HT1080 (cell line): ENCODE results near the gene PNKP. TPM values are rescaled to one million over a fixed set of nuclear protein-coding genes. Genes with fewer than 3 reads are reported as not detected.

Experiments used
- DNase-seq: peaks from one replicate; pipeline ENCODE4 v3.0.0-alpha.2; 2015; ENCODE audit warnings: low read depth
- polyA plus RNA-seq, 2 experiments: library from polyadenylated mRNA; depleted of rRNA; stranded (reverse); fragments of >200 nt; gene quantifications; 2 replicates each; pipeline ENCODE4 v1.2.3, GENCODE V29; 2015
- total RNA-seq: library from RNA; depleted of rRNA; stranded (reverse); fragments of >200 nt; shearing (Covaris generic); gene quantifications from 2 replicates; pipeline ENCODE4 v1.2.3, GENCODE V29; 2014; rRNA removed

PNKP gene
- 55.5 and 57.2 TPM in 2 replicates for total RNA-seq
- polyA plus RNA-seq (2015; cell fraction: cytosol; rRNA removed), result 33.4 and 35.3 TPM in 2 replicates
- polyA plus RNA-seq (2015; cell fraction: nucleus; rRNA removed), result 153 and 166 TPM in 2 replicates

DNA sequence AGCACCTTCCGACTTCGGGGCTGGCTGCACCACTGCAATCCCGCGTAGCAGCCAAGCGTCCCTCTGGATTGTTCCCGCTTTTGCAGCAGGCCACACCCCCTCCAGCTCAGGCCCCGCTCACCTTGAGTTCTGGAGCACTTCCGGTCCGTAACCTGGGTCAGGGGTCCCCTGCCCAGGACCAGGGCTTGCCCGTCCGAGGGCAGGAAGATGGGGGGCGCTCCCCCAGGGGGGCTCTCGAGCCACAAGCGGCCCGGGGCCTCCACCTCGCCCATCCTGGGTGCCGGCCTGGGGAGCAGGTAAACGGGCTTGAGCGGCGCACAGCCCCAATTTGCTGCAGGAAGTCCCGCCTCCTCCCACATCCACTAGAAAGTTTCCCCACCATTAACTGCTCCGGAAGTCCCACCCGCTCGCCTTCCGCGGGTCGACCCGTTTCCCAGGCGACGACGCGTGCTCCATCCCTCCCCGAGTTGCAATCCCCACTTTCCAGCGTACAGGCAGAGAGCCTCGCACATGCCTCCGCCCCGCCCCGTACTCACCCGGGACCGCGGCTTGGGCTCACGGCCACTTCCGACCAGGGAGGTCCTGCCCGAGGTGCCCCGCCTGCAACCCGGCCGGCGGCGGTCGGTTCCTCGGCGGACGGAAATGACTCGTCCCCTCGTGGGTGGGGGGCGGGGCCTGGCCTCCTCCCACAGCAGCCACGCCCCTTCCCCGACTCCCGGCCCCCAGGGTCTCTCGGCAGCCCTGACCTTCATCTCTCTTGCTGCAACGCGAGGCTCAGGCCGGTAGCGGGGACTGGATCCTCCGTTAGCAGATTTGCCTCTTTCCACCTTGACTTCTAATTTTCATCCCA lies at the start of gene PNKP:
Gene PNKP (minus strand): TSS at position 644 of the 850 bp plus-strand sequence. CDS start 372 bp downstream, at position 272.
- DNase-seq, result peak; percentile 94

DNA sequence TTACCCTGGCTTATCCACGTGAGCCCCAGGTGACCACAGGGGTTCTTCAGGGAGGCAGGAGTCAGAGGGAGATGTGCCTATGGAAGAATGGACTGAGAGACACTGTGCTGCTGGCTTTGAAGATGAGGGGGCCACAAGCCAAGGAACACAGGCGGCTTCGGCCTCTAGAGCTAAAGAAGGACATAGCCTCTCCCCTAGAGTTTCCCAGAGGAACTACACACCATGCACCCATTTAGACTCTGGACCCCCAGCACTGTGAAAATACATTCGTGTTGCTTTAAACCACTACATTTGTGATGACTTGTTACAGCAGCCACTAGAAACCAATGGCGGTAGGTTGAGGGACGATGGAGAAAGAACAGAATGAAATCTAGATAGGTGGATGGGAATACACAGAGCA lies 47.9 kb upstream of the PNKP start:
- DNase-seq, result no peak

DNA sequence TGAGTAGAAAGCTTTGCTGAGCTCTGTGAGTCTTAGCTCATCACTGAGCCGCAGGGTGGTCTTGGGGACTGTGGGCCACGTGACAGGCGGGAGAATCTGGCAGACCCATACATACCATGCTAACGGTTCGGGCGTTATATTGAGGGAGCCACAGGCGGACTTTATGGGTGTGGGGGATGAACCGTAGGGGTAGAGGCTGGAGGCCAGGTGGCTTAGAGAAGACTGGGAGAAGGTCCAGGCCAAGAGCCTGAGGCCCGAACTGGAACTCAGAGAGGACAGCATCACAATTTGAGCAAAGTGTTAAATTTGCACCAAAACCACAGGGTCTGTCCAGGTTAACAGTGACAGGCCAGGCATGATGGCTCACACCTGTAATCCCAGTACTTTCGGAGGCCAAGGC lies 46.3 kb upstream of the PNKP start:
- no peak for DNase-seq

DNA sequence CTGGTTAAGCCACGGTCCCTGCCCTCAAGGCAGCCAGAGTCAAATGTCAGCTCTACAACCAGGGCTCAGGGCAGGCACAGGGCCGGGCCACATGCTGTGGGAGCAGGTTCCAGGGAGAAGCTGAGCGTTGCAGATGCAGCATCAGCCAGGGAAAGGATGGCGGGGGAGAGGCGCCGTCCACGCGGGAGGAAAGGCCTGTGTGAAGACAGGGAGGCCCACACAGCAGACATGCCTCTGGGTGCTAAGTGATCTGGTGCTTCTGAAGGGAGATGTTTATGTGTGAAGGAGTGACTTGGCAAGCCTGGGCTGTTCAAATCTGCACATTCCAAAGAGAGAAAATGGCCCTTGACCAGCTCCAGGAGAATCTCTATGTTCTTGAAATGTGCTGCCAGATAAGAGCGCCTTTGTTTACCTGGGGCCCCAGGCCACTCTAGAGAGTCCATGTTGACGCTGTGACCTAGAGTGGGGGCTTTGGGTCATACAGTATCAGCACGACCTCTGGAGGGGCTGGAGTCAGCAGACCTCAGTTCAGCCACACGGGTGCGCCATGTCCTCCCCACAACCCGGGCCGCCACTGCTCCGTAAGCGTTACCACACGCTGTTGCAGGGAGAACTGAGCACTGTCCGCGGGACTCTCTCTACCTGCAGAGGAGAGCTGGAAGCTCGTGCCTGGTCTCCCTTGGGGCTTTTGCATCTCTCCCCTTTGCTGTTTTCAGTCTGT lies 45.7 kb upstream of the PNKP start:
- DNase-seq, result no peak

DNA sequence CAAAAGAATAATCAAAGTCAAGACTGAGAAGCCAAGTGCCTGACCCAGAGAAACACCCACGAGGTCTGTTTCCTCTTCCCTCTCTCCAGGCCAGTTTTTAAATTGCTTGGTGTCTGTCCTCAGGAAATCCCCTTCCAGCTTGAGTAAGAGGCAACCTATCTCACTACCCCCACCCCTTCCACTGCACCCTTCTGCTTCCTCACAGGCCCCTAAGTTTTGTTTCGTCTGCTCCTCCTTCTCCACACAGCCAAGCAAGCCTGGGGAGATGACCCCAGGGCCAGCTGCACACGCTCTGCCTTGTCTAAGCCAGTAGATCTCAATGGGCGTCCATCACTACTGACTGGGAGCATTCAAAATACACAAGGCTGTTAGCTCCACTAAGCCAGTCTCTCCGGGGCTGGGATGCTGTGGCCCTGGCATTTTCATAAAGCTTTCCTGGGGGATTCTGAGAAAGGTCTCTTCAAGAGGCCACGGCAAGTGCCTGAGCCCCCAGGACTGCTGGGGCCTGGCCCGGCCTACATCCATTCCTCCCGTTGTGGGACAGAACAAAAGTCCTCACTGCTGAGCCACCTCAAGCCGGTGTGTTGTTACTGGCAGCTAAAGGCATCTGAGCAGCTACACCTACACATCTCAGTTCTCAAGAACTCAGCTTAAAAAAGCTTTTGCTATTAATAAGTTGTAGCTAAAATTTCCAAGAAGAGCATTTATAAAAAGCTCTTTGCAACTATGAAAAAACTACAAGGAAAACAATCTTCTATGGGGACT lies 44.2 kb upstream of the PNKP start:
- DNase-seq, result no peak

DNA sequence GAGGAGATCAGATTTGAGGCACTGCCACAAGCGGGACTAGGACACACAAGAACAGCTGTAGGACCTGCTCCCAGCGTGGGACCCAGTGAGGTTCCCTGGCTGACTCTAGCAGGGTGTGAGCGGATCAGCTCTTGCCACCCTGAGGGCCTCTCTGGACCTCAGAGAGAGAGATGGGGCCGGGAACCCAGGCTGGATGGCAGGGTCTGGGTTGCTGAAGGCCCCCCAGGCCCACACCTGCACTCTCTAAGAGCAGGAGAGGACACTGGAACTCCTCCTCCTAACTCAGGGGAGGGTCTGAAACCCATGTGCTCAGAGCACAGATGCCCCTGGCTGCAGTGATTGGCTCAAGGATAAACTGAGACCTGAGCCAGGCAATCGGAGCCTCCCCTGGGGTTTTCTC lies 42.8 kb upstream of the PNKP start:
- DNase-seq, result no peak

DNA sequence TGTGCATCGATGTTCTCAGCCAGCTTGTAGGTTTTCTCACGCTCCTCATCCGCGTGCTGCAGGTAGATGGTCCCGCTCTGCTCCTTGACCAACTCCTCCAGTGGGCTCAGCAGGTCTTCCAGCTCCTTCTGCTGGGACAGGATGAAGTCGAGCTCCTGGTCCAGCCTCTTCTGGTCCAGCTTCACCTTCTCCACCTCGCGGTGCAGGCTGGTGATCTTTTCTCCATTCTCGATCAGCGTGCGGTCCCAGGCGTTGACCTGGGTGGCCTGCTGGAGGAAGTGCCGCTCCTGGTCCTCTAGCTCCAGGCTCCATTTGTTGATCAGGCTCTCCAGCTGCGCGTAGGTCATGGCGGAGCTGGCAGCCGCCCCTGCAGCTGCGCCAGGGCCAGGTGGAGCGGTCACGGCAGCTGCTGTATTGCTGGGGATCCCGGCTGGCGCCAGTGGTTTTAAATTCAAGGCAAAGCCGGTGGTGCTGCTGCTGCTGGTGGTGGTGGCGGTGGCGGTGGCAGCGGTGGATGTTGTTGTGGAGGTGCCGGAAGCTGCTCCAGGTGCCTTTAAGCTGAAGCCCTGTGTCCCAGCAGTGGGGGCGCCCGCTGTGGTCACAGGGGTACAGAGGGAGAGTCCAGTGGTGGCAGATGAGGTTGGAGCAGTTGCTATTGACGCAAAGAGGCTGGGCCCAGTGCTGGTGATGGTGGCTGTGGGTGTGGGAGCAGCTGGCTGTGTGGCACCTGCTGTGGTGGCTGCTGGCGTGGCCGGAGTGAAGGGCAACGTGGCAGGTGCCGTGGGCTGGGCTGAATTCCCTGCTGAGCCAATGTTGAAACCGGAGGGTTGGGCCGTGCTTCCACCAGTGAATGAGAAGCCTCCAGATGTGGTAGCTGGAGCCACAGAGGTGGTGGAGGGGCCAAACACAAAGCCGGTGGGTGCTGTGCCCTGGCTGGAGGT lies 41.4 kb upstream of the PNKP start:
- DNase-seq, result no peak

DNA sequence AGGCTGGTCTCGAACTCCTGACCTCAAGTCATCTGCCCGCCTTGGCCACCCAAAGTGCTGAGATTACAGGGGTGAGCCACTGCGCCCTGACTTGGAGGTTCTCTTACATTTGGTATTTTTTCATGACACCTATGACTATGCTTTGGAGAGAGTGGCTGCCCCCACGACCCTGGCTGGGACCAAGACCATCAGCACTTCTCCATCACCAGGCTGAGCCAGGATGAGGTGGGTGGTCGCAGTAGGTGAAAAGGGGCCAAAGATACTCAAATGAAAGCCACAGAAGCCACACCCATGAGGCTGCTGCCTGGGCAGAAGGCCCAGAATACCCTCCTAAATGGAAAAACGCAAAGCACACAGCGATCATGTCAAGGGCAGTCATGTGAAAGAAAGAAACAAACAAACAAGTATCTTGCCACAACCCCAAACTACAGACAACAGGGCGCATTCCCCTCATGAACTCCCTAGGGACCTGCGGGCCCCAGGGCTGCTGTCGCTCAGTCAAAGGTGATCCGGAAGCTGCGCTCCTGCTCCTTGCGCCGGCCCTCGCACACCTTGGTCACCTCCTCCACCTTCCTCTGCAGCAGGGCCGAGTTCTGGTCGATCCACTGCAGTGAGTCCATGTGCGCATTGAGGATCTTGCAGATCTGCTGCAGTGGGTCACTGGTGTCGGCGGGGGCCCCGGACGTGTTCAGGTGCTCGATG lies 40.5 kb upstream of the PNKP start:
- DNase-seq, result no peak

DNA sequence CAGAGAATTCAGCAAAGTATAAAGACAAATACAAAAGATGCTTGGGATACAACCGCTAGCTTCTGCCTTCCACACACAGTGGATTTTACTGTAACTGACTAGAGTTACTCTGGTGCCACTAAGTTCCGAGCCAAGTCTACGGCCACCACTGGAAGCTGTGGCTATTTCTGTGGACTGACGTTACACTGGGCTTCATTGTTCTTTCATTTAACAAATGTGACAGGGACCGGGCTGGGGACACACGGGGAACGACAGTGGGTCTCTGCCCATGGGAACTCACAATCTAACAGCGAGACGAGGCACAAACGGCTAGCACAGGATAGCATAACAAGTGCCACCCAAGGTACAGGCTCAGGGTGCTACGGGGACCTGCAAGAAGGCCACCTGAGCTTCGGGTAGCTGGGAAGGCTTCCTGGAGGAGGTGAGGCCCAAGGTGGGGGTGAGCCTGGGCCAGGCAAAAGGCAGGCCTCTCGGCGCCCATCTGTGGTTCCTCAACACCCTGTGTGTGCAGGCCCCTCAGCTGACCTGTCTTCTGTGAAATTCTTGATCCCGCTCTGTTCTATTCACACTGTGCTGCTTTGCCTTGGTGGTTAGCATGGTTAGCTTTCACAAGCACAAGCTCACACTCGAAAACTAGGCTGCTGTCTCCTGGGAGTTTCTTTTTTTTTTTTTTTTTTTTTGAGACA lies 39.6 kb upstream of the PNKP start:
- no peak for DNase-seq

DNA sequence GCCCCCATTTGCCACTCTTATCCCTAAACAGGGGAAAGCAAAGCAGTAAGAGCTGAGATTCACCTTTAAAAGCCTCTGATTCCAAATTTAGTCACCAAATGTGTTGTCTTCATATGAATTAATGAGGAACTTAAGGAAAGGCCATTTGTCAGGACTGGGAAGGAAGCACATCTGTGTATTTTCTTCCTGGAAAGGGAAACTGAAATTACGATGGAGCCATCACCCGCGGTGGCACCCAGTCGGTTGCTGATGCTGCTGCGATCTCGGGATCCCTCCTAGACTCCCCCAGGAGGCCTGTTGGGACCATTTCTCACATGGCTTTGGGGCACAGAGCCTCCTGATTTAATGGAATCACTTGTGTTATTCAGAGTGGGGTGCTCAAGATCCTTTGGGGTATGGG lies 36.8 kb upstream of the PNKP start:
- no peak for DNase-seq

DNA sequence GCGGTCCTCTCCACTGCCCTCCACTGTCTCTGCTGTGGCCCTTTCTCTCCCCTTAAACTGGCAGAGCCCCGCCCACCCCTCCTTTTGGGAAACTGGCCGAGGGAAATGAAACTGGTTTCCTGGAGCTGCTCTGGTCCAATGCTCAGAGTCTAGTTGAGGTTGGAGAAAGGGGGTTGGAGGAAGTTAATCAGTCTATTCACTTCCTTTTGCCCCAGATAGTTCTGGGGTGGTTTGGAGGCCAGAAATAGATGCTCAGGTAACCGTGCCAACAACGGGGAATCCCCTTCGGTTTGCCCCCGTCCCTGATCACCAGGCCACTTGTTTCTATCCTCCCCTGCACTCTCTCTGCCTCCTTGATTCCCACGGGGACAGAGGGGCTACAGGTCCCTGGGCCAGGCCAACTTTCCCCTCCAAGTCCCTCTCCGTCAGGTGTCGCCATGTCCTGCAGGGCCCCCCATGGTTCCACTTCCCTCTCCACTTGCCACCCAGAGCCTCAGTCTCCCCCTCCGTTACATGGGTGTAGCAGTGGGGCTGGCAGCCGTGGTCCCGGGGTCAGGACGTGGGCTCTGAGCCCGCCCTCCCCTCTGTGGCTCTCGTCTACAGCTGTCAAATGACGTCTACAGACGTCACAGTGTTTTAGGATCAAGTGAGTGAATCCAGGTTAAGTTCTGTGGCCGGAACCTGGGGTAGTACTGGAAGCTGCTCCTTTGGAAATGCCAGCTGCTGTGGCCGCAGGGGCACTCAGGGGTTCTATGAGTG lies 29.7 kb upstream of the PNKP start, which contains the start of gene IL4I1:
Gene IL4I1 (minus strand): TSS at position 25 of the 759 bp plus-strand sequence. CDS start 727 bp downstream, outside the sequence.
- DNase-seq, result peak; percentile 54

DNA sequence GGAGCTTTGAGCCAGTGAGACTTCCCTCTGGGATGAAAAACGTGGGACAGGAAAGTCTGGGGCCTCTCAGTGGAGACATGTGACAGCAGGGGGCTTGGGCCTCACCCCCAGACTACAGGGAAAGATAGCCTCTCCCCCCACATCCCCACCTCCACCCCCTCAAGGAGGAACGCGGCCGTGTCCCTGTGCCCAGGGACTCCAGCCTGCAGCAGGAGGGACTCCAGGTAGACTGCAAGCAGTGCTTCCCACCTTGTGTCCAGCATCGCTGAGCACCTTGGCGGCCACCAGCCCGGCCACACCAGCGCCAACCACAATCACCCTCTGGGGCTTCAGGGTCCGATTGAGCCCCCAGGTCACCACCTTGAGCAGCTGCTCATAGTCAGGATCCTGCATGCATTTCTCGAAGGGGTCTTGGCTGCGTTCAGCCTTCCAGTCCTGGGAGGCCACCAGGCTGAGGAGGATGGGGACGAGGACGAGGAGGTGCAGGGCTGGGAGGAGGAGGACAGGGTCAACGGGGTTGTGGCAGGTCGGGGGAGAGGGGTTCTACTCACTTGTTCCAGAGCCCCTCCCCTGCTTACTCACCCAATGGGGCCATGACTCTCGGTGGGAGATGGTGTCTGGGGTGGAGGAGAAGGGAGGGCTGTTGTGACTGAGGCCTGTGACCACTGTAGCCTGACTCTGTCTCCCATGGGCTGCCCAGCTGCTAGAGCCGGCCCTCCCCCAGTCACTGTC lies 28.4 kb upstream of the PNKP start:
- no peak for DNase-seq

DNA sequence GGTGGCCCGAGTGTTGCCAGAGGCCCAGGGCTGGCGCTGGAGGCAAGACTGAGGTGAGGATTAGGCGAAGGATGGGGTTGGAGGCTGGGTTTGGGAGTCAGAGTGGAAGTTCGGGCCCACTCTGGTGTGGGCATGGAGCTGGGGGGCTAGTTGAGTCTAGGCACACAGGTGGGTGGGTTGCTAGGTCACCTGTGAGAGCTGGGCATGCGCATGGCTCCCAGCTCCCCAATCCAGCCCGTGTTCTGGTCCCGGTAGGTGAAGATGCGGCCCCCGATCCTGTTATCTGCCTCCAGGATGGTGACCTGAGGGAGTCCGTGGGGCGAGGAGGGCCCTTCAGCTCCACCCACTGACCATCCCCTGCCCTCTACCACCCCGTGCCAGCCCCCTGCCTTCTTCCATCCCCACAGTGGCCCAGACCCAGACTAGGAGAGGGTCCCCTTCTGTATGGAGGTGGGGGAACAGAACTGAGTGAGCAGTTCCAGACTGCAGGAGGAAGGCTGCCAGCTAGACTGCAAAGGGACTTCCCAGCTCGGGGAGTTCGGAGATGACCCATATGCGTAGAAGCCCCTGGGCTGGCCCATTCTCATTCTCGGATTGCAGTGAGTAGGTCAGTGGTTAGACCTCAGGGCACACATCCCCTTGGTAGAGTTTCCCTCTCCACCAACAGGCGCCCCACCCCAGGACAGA lies 27.6 kb upstream of the PNKP start:
- DNase-seq, result no peak

DNA sequence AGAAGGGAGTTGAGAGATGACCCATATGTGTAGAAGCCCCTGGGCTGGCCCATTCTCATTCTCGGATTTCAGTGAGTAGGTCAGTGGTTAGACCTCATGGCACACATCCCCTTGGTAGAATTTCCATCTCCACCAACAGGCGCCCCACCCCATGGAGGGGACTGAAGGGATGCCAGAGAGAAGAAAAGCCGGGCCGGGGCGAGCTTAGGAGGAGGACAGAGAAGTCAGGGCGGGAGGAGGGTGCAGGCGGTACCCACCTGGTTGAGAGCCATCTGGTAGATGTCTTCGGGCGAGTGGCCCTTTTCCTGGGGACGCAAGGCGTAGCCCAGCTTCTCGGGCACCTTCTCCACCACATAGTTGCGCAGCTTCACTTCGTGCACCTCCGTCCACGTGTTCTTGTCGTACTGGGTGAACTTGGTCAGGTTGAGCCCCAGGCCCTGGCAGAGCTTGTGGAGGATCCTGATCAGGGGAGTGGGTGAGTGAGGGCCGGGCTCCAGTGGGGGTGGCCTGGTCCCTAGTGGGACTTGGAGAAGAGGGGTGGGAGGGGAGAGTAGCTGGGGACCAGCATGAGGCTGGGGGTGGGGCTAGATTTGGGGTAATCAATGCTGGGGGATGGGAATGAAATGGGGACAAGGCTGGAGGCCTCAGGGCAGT lies 26.8 kb upstream of the PNKP start:
- no peak for DNase-seq

DNA sequence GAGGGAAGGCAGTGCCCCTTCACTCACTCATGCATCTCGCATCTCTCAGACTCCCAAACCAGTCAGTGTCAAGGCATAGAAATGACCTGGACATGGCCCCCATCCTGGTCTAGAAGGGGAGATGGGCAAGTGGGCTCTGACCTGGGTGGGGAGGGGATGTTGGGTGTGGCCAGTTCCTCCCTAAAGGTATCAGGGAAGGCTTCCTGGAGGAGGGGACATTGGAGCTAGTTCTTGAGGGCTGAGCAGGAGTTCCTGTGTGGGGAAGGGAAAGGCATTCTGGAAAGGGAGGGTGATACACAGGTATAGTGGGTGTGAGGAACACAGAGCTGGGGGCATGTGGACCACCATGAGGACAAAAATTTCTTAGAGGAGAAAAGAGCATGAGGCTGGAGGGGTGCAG lies 25.3 kb upstream of the PNKP start:
- DNase-seq, result no peak

DNA sequence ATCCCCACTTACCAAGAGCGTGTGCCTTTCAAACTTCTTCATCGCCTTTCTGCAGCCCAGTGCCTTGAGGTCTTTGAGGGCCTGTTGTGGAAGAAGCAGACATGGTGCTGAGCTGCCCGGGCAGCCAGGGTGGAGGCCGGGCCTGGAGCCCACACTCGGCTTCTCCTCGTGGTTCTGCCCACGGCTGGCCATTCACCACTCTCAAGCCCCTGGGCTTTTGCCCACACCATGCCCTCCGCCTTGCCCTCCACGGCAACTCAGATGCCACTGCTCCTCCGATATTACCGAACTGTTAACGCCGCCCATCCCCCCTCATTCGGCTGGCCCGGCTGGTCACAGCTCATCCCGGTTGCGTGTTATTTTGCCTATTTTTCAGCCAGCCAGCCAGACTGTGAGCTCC lies 24.0 kb upstream of the PNKP start:
- DNase-seq, result no peak
